Loucy (cell line): Measurements from ENCODE around the gene RHOD.

Experiments used
- H2AFZ ChIP-seq: fragments of 200-600 bp; sonication (generic); 2 replicates; pipeline ENCODE4 v1.6.0; 2016; ENCODE audit warnings: antibody characterized with exemption, mild to moderate bottlenecking, low read length, moderate library complexity
- H3F3A ChIP-seq: fragments of 200-600 bp; 2 replicates; pipeline ENCODE4 v1.6.0; 2016; ENCODE audit warnings: antibody characterized with exemption, low read depth, mild to moderate bottlenecking
- H3K27me3 ChIP-seq: fragments of 200-600 bp; sonication (generic); 2 replicates; pipeline ENCODE4 v1.6.1; 2014; ENCODE audit warnings: low read length, mild to moderate bottlenecking; ENCODE audit not compliant: insufficient read depth, poor library complexity, severe bottlenecking
- H3K36me3 ChIP-seq: fragments of 200-600 bp; sonication (generic); 2 replicates; pipeline ENCODE4 v1.6.1; 2016; ENCODE audit warnings: low read length; ENCODE audit not compliant: insufficient read depth
- H3K4me1 ChIP-seq: fragments of 200-600 bp; sonication (generic); 2 replicates; pipeline ENCODE4 v1.5.1; 2014; ENCODE audit warnings: low read length, mild to moderate bottlenecking; ENCODE audit not compliant: insufficient read depth, poor library complexity, severe bottlenecking
- H3K4me2 ChIP-seq: fragments of 200-600 bp; sonication (generic); 2 replicates; pipeline ENCODE4 v1.6.0; 2014; ENCODE audit warnings: antibody characterized with exemption, low read length, low read depth, mild to moderate bottlenecking; ENCODE audit not compliant: poor library complexity, severe bottlenecking
- H3K4me3 ChIP-seq: fragments of 200-600 bp; sonication (generic); 2 replicates; pipeline ENCODE4 v1.5.1; 2014; ENCODE audit warnings: low read length, mild to moderate bottlenecking, mixed read lengths; ENCODE audit not compliant: poor library complexity, severe bottlenecking
- H3K79me2 ChIP-seq: fragments of 200-600 bp; sonication (generic); 2 replicates; pipeline ENCODE4 v1.6.1; 2014; ENCODE audit warnings: low read length; ENCODE audit not compliant: insufficient read depth
- H3K9ac ChIP-seq: fragments of 200-600 bp; sonication (generic); 2 replicates; pipeline ENCODE4 v1.6.0; 2014; ENCODE audit warnings: mild to moderate bottlenecking, low read depth, low read length, moderate library complexity; ENCODE audit not compliant: poor library complexity, severe bottlenecking
- H3K9me2 ChIP-seq: fragments of 200-600 bp; sonication (generic); replicated peaks from 2 replicates; pipeline ENCODE4 v1.6.1; 2016; ENCODE audit warnings: low read depth, low read length, mixed read lengths
- H3K9me3 ChIP-seq: fragments of 200-600 bp; sonication (generic); 2 replicates; pipeline ENCODE4 v1.6.1; 2014; ENCODE audit warnings: mild to moderate bottlenecking, antibody characterized with exemption, low read length, low read depth; ENCODE audit not compliant: insufficient read depth
- H4K20me1 ChIP-seq: fragments of 200-600 bp; sonication (generic); 2 replicates; pipeline ENCODE4 v1.6.0; 2014; ENCODE audit warnings: antibody characterized with exemption, low read length, mild to moderate bottlenecking; ENCODE audit not compliant: insufficient read depth, poor library complexity, severe bottlenecking
- CTCF ChIP-seq: fragments of 200-600 bp; sonication (generic); conservative IDR thresholded peaks from 2 replicates; pipeline ENCODE4 v1.5.1; 2014; ENCODE audit warnings: mild to moderate bottlenecking, antibody characterized with exemption, low read length
- EZH2phosphoT487 ChIP-seq: fragments of 200-600 bp; IDR thresholded peaks from 2 replicates; pipeline ENCODE4 v1.6.1; 2018; ENCODE audit warnings: antibody characterized with exemption, mild to moderate bottlenecking, moderate library complexity, borderline replicate concordance

Gene RHOD

GRCh38 chr11:67034350-67034749 is 22.3 kb upstream of the RHOD start:
- no peaks in the 10 kb centered on the region for H4K20me1 ChIP-seq
- H3K9me3 ChIP-seq, result no peaks in the 10 kb centered on the region
- no peaks in the 10 kb centered on the region for H3F3A ChIP-seq
- no peak overlapping the region for H2AFZ ChIP-seq
- no peak for TF ChIP-seq CTCF
- TF ChIP-seq EZH2phosphoT487, result no peak
- no peaks in the 10 kb centered on the region for H3K36me3 ChIP-seq
- no peak overlapping the region for H3K9ac ChIP-seq
- no peak overlapping the region for H3K4me3 ChIP-seq
- no peaks in the 10 kb centered on the region for H3K79me2 ChIP-seq
- H3K9me2 ChIP-seq, result no peaks in the 10 kb centered on the region
- peaks cover 3% of the 10 kb centered on the region for H3K4me1 ChIP-seq
- no peaks in the 10 kb centered on the region for H3K27me3 ChIP-seq
- no peak overlapping the region for H3K4me2 ChIP-seq

- Histone ChIP-seq H3K36me3 (no peaks in the 10 kb centered on the region), H3K9me3 (no peaks in the 10 kb centered on the region), H3K4me2 (no peak overlapping the region), H3K4me3 (no peak overlapping the region), H4K20me1 (no peaks in the 10 kb centered on the region), H3F3A (no peaks in the 10 kb centered on the region), H3K9ac (no peak overlapping the region), H3K79me2 (no peaks in the 10 kb centered on the region), H3K9me2 (no peaks in the 10 kb centered on the region), H3K4me1 (no peaks in the 10 kb centered on the region), H3K27me3 (no peaks in the 10 kb centered on the region), H2AFZ (no peak overlapping the region)
- TF ChIP-seq CTCF, result no peak
Measured at GRCh38 chr11:67040147-67040546, 16.5 kb upstream of the RHOD start.

- Histone ChIP-seq H3K9me3 (no peaks in the 10 kb centered on the region), H3K9me2 (no peaks in the 10 kb centered on the region), H3K27me3 (no peaks in the 10 kb centered on the region), H3F3A (no peaks in the 10 kb centered on the region), H3K4me2 (no peak overlapping the region), H4K20me1 (no peaks in the 10 kb centered on the region), H3K36me3 (no peaks in the 10 kb centered on the region), H3K4me3 (no peak overlapping the region), H2AFZ (no peak overlapping the region), H3K9ac (no peak overlapping the region), H3K79me2 (no peaks in the 10 kb centered on the region), H3K4me1 (no peaks in the 10 kb centered on the region)
- TF ChIP-seq CTCF (no peak), EZH2phosphoT487 (no peak)
Measured at GRCh38 chr11:67041602-67042001, 15.0 kb upstream of the RHOD start.
